ENCODE data around the gene LIN7A. TPM values are rescaled to one million over a fixed set of nuclear protein-coding genes. Genes with fewer than 3 reads are reported as not detected.
A peak's percentile ranks its signal among the peaks of the same experiment; 100 is the strongest.

The LIN7A gene
- total and polyA plus RNA-seq, 2 donors (not counting 1 experiment from before 2014, with no cell fraction given), result 22.8 to 35.3 TPM

DNA sequence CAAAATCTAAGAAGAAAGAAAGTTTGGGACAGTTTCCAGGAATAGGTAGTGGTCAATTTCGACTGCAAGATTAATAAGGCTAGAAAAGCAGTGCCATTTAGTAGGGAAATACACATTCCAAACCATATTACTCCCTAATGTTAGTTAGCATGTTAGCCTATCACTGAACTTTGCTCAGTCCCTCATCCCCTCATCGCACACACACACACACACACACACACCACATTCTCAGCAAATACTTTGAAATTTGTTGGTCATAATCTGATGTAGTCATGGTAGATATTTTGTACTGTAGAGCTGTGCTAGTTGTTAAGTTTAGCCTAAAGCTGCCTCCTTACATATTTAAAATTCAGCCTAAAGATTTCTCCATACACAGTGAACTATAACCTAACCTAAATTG lies 157.0 kb downstream of the LIN7A start:
- no peak overlapping the region for H3K27ac ChIP-seq (ENCODE audit: insufficient read depth, low read length)

DNA sequence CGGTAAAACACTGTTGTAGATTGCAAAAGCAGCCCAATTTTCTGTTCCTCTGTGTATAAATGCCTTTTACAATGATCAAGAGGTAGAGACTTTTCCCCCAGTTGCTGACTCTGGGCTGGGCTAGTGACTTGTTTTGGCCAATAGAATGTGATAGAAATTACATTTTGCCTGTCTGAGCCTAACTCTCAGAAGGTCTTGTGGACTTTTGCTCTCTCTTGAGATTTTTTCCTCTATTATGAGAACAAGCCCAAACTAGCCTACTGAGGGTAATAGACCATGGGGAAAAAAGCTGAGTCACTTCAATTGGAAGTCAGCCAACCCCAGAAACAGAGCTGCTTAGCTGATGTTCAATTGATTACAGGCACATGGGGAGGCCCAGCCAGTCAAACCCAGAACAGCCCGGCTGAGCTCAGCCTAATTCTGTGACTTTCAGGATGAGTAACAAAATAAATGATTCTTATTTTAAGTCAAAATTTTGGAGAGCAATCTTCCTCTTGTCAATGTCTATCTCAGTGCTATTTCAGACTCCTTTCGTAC lies 159.7 kb downstream of the LIN7A start:
- no peak for TF ChIP-seq EZH2 (IDR thresholded peaks at IDR 0.05; ENCODE audit: low read length, missing control alignments)
- TF ChIP-seq, protein P1, sequence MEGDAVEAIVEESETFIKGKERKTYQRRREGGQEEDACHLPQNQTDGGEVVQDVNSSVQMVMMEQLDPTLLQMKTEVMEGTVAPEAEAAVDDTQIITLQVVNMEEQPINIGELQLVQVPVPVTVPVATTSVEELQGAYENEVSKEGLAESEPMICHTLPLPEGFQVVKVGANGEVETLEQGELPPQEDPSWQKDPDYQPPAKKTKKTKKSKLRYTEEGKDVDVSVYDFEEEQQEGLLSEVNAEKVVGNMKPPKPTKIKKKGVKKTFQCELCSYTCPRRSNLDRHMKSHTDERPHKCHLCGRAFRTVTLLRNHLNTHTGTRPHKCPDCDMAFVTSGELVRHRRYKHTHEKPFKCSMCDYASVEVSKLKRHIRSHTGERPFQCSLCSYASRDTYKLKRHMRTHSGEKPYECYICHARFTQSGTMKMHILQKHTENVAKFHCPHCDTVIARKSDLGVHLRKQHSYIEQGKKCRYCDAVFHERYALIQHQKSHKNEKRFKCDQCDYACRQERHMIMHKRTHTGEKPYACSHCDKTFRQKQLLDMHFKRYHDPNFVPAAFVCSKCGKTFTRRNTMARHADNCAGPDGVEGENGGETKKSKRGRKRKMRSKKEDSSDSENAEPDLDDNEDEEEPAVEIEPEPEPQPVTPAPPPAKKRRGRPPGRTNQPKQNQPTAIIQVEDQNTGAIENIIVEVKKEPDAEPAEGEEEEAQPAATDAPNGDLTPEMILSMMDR (conservative IDR thresholded peaks at IDR 0.05 in 1 of 2, IDR thresholded peaks at IDR 0.05 in 1 of 2; ENCODE audit: low read depth in 1 of 2, low read length in 2 of 2), result no peak
- peak overlapping the region; percentile 64 for H3K27ac ChIP-seq (ENCODE audit: insufficient read depth, low read length)
- H4K20me1 ChIP-seq (ENCODE audit: control insufficient read depth, extremely low read depth, insufficient read depth, low read length), result no peaks in the 10 kb centered on the region
- H3K4me3 ChIP-seq (replicated peaks in 1 of 4; ENCODE audit: control extremely low read depth in 1 of 4, insufficient read depth in 1 of 4, low read depth in 3 of 4, low read length in 4 of 4), result no peak overlapping the region
- peak; percentile 94 to 97 for DNase-seq (ENCODE audit: low read depth in 2 of 2)
- no peak overlapping the region for H3K4me2 ChIP-seq (ENCODE audit: extremely low read depth, insufficient read depth, low read length)
- H3K9me3 ChIP-seq (ENCODE audit: control insufficient read depth, insufficient read depth, low read depth, low read length), result no peaks in the 10 kb centered on the region
- H3K36me3 ChIP-seq (ENCODE audit: control insufficient read depth, insufficient read depth, low read length), result no peaks in the 10 kb centered on the region
- no peaks in the 10 kb centered on the region for H3K4me1 ChIP-seq (ENCODE audit: control insufficient read depth, extremely low read depth, insufficient read depth, low read length)
- H3K9ac ChIP-seq (ENCODE audit: insufficient read depth, low read length), result no peak overlapping the region
- no peaks in the 10 kb centered on the region for H3K27me3 ChIP-seq (ENCODE audit: control insufficient read depth, insufficient read depth, low read length)
- no peaks in the 10 kb centered on the region for H3K79me2 ChIP-seq (ENCODE audit: control insufficient read depth, insufficient read depth, low read length)
- H2AFZ ChIP-seq (ENCODE audit: low read length), result peak overlapping the region; percentile 42

More for the DNA sequence above, 157.0 kb downstream of the LIN7A start:
- TF ChIP-seq EZH2 (IDR thresholded peaks at IDR 0.05; ENCODE audit: low read length, missing control alignments), result no peak
- TF ChIP-seq, protein P1 (conservative IDR thresholded peaks at IDR 0.05 in 1 of 2, IDR thresholded peaks at IDR 0.05 in 1 of 2; ENCODE audit: low read depth in 1 of 2, low read length in 2 of 2), result no peak
- DNase-seq (ENCODE audit: low read depth in 2 of 2), result peak in 1 of 2 donors; percentile 70
- Histone ChIP-seq H3K36me3 (ENCODE audit: control insufficient read depth, insufficient read depth, low read length) (no peaks in the 10 kb centered on the region), H4K20me1 (ENCODE audit: control insufficient read depth, extremely low read depth, insufficient read depth, low read length) (no peaks in the 10 kb centered on the region), H3K9me3 (ENCODE audit: control insufficient read depth, insufficient read depth, low read depth, low read length) (no peaks in the 10 kb centered on the region), H3K4me2 (ENCODE audit: extremely low read depth, insufficient read depth, low read length) (no peak overlapping the region), H3K9ac (ENCODE audit: insufficient read depth, low read length) (no peak overlapping the region), H3K4me3 (replicated peaks in 1 of 4; ENCODE audit: control extremely low read depth in 1 of 4, insufficient read depth in 1 of 4, low read depth in 3 of 4, low read length in 4 of 4) (no peak overlapping the region), H3K27me3 (ENCODE audit: control insufficient read depth, insufficient read depth, low read length) (no peaks in the 10 kb centered on the region), H2AFZ (ENCODE audit: low read length) (no peak overlapping the region), H3K4me1 (ENCODE audit: control insufficient read depth, extremely low read depth, insufficient read depth, low read length) (no peaks in the 10 kb centered on the region), H3K79me2 (ENCODE audit: control insufficient read depth, insufficient read depth, low read length) (no peaks in the 10 kb centered on the region)

DNA sequence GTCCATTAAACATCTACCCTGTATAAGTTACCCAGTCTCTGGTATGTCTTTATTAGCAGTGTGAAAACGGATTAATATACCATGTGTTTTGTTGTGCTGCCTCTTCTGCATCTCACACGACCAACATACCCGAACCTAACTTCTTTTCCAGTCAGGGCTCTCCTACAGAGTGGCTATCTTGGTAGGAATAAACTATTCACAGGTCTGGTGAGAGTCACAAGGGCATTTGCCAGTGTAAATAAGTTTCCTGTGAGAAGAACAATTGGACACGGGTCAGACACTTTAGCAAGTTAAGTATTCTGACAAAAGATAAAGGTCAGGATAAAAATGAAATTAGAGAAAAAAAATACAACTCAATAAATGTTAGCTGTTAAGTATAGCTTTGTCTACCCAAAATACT lies 160.1 kb downstream of the LIN7A start:
- TF ChIP-seq, protein P1 (conservative IDR thresholded peaks at IDR 0.05 in 1 of 2, IDR thresholded peaks at IDR 0.05 in 1 of 2; ENCODE audit: low read depth in 1 of 2, low read length in 2 of 2), result no peak
- no peak for TF ChIP-seq EZH2 (IDR thresholded peaks at IDR 0.05; ENCODE audit: low read length, missing control alignments)
- peak overlapping the region; percentile 64 for H3K27ac ChIP-seq (ENCODE audit: insufficient read depth, low read length)
- peak in 1 of 2 donors; percentile 46 for DNase-seq (ENCODE audit: low read depth in 2 of 2)
- no peaks in the 10 kb centered on the region for H3K9me3 ChIP-seq (ENCODE audit: control insufficient read depth, insufficient read depth, low read depth, low read length)
- no peak overlapping the region for H3K9ac ChIP-seq (ENCODE audit: insufficient read depth, low read length)
- no peaks in the 10 kb centered on the region for H3K36me3 ChIP-seq (ENCODE audit: control insufficient read depth, insufficient read depth, low read length)
- H3K4me1 ChIP-seq (ENCODE audit: control insufficient read depth, extremely low read depth, insufficient read depth, low read length), result no peaks in the 10 kb centered on the region
- no peaks in the 10 kb centered on the region for H3K27me3 ChIP-seq (ENCODE audit: control insufficient read depth, insufficient read depth, low read length)
- no peaks in the 10 kb centered on the region for H3K79me2 ChIP-seq (ENCODE audit: control insufficient read depth, insufficient read depth, low read length)
- no peaks in the 10 kb centered on the region for H4K20me1 ChIP-seq (ENCODE audit: control insufficient read depth, extremely low read depth, insufficient read depth, low read length)
- no peak overlapping the region for H3K4me2 ChIP-seq (ENCODE audit: extremely low read depth, insufficient read depth, low read length)
- H2AFZ ChIP-seq (ENCODE audit: low read length), result no peak overlapping the region
- H3K4me3 ChIP-seq (replicated peaks in 1 of 4; ENCODE audit: control extremely low read depth in 1 of 4, insufficient read depth in 1 of 4, low read depth in 3 of 4, low read length in 4 of 4), result no peak overlapping the region
